ENCODE data around the gene STX18.

STX18 gene

DNA sequence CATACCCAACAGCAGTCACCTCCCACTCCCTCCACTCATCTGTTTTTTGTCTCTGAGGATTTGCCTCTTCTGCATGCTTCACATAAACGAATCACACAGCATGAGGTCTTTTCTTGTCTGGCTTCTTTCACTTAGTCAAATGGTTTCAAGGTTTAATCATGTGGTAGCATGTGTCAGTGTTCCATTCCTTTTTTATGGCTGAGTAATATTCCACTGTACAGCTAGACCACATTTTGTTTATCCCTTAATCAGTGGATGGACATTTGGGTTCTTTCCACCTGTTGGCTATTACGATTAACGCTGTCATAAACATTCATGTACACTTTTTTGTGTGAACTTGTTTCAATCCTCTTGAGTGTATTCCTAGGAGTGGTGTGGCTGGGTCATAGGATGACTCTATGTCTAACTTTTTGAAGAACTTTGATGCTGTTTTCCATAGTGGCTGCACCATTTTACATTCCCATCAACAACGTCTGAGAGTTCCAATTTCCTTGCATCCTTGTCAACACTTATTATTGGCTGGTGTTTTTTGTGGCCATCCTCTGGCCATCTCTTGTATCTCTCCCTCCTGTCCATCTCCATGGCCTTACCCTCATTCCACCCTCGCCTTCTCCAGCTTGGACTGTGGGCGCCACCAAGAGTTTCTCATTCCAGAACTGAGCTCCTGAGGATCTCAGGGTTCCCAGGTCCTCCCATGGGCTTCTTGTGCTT, 167.3 kb downstream of the STX18 start:
- DNase-seq = no peak
